Endodermal cell (in vitro differentiated cells): ENCODE data around the gene ADISSP. TPM values are rescaled to one million over a fixed set of nuclear protein-coding genes. Genes with fewer than 3 reads are reported as not detected.

Experiments
- DNase-seq: peaks from one replicate; pipeline ENCODE4 v3.0.0-alpha.2; 2017
- H3K27ac ChIP-seq: 2 replicates; pipeline ENCODE4 v1.5.1; 2013; ENCODE audit warnings: mild to moderate bottlenecking, low read depth, low read length, moderate library complexity
- H3K27me3 ChIP-seq: 2 replicates; pipeline ENCODE4 v1.6.1; 2013; ENCODE audit warnings: mild to moderate bottlenecking, low read length, moderate library complexity; ENCODE audit not compliant: insufficient read depth, control insufficient read depth, poor library complexity, severe bottlenecking
- H3K36me3 ChIP-seq: 2 replicates; pipeline ENCODE4 v1.7.0; 2013; ENCODE audit warnings: mild to moderate bottlenecking, low read length, moderate library complexity; ENCODE audit not compliant: control insufficient read depth, insufficient read depth
- H3K4me1 ChIP-seq: one replicate; pipeline ENCODE4 v1.7.0; 2013; ENCODE audit warnings: low read length; ENCODE audit not compliant: control insufficient read depth, insufficient read depth
- H3K4me3 ChIP-seq: 2 replicates; pipeline ENCODE4 v1.5.1; 2013; ENCODE audit warnings: mild to moderate bottlenecking, low read length, moderate library complexity
- H3K9ac ChIP-seq: 2 replicates; pipeline ENCODE4 v1.6.1; 2013; ENCODE audit warnings: mild to moderate bottlenecking, low read length, moderate library complexity; ENCODE audit not compliant: poor library complexity, severe bottlenecking; ENCODE audit errors: extremely low read depth
- H3K9me3 ChIP-seq: 2 replicates; pipeline ENCODE4 v1.6.1; 2013; ENCODE audit warnings: mild to moderate bottlenecking, low read length, moderate library complexity; ENCODE audit not compliant: control insufficient read depth
- H3K27ac Mint-ChIP-seq: 2 replicates; pipeline ENCODE4 v1.8.0; 2020; ENCODE audit warnings: mixed read lengths
- H3K27me3 Mint-ChIP-seq: 2 replicates; pipeline ENCODE4 v1.8.0; 2021; ENCODE audit warnings: mild to moderate bottlenecking, mixed read lengths; ENCODE audit not compliant: insufficient read depth
- H3K36me3 Mint-ChIP-seq: 2 replicates; pipeline ENCODE4 v1.8.0; 2020; ENCODE audit warnings: low read depth, mixed read lengths
- H3K4me1 Mint-ChIP-seq: 2 replicates; pipeline ENCODE4 v1.8.0; 2020; ENCODE audit warnings: mixed read lengths
- H3K4me3 Mint-ChIP-seq: 2 replicates; pipeline ENCODE4 v1.8.0; 2020; ENCODE audit warnings: mild to moderate bottlenecking, moderate library complexity, mixed read lengths
- H3K9me3 Mint-ChIP-seq: 2 replicates; pipeline ENCODE4 v1.8.0; 2020; ENCODE audit warnings: mild to moderate bottlenecking, mixed read lengths
- WGBS, 2 experiments: methylation state at CpG; one replicate each; pipeline versions ENCODE4 v1.1.5 to v1.1.7; 2013; ENCODE audit warnings: missing lambda C conversion rate in 2 of 2, mixed read lengths in 1 of 2; ENCODE audit not compliant: insufficient coverage in 1 of 2, insufficient read length in 1 of 2; 5-methylcytosine and 5-hydroxymethylcytosine counted together
- total RNA-seq, 2 donors: library from RNA; stranded (reverse); fragmentation: NEBNext Ultra II Directional in 1 of 2; extraction: Animal tissue kit (Norgen Biotek cat#: 25700) in 1 of 2; gene quantifications; 2 replicates in 1 of 2; 3 replicates in 1 of 2; pipeline ENCODE4 v1.2.1, GENCODE V29; 2021
- TF ChIP-seq, protein P1 (sequence below): fragments of 200-600 bp; sonication (generic); conservative IDR thresholded peaks from 2 replicates; pipeline ENCODE4 v1.5.0; 2021; ENCODE audit warnings: antibody characterized with exemption, mild to moderate bottlenecking

ADISSP gene
- total RNA-seq, 2 donors from 2014 or later: 38.8 to 43.3 TPM

- Histone ChIP-seq H3K9me3 (no peaks in the 10 kb centered on the region), H3K4me3 (no peak overlapping the region), H3K27ac (no peak overlapping the region), H3K9ac (no peak overlapping the region), H3K4me1 (peaks cover 1% of the 10 kb centered on the region), H3K36me3 (no peaks in the 10 kb centered on the region), H3K27me3 (no peaks in the 10 kb centered on the region)
- WGBS, 2 experiments: 92 to 96% methylated on average over 5 to 7 of the region's 9 CpGs
- peaks cover 8% of the 10 kb centered on the region for H3K27me3 Mint-ChIP-seq
- H3K36me3 Mint-ChIP-seq: no peaks in the 10 kb centered on the region
- peaks cover 10% of the 10 kb centered on the region for H3K4me1 Mint-ChIP-seq
- no peak for DNase-seq
- TF ChIP-seq, protein P1, sequence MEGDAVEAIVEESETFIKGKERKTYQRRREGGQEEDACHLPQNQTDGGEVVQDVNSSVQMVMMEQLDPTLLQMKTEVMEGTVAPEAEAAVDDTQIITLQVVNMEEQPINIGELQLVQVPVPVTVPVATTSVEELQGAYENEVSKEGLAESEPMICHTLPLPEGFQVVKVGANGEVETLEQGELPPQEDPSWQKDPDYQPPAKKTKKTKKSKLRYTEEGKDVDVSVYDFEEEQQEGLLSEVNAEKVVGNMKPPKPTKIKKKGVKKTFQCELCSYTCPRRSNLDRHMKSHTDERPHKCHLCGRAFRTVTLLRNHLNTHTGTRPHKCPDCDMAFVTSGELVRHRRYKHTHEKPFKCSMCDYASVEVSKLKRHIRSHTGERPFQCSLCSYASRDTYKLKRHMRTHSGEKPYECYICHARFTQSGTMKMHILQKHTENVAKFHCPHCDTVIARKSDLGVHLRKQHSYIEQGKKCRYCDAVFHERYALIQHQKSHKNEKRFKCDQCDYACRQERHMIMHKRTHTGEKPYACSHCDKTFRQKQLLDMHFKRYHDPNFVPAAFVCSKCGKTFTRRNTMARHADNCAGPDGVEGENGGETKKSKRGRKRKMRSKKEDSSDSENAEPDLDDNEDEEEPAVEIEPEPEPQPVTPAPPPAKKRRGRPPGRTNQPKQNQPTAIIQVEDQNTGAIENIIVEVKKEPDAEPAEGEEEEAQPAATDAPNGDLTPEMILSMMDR: no peak
- H3K27ac Mint-ChIP-seq: no peak overlapping the region
- no peak overlapping the region for H3K4me3 Mint-ChIP-seq
- peaks cover 1% of the 10 kb centered on the region for H3K9me3 Mint-ChIP-seq
Observed at GRCh38 chr20:3812259-3812681, 44.7 kb upstream of the ADISSP start.

- peaks cover 1% of the 10 kb centered on the region for H3K9me3 Mint-ChIP-seq
- Histone ChIP-seq H3K27me3 (no peaks in the 10 kb centered on the region), H3K36me3 (no peaks in the 10 kb centered on the region), H3K4me3 (no peak overlapping the region), H3K4me1 (peaks cover 4% of the 10 kb centered on the region), H3K9me3 (no peaks in the 10 kb centered on the region), H3K9ac (no peak overlapping the region), H3K27ac (no peak overlapping the region)
- 84 to 96% methylated on average over 5 to 20 of the region's 20 CpGs for WGBS, 2 experiments
- DNase-seq: no peak
- peaks cover 14% of the 10 kb centered on the region for H3K4me1 Mint-ChIP-seq
- TF ChIP-seq, protein P1: no peak
- peaks cover 8% of the 10 kb centered on the region for H3K27me3 Mint-ChIP-seq
- no peak overlapping the region for H3K4me3 Mint-ChIP-seq
- H3K36me3 Mint-ChIP-seq: no peaks in the 10 kb centered on the region
- no peak overlapping the region for H3K27ac Mint-ChIP-seq
Observed at GRCh38 chr20:3811467-3812258, 44.1 kb upstream of the ADISSP start.

DNA sequence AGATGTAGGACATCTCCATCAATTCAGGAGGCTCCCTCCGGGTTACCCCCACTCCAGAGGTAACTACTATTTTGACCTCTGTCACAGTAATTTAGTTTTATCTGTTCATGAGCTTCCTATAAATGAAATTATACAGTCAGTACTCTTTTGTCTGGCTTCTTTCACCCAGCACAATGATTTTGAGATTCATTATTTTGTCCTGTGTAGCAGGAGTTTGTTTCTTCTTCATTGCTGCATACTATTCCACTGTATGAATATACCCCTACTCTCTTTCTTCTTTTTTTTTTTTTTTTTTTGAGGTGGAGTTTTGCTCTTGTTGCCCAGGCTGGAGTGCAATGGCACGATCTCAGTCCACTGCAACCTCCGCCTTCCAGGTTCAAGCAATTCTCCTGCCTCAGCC lies 41.0 kb upstream of the ADISSP start:
- no peak overlapping the region for H3K9ac ChIP-seq
- no peaks in the 10 kb centered on the region for H3K27me3 ChIP-seq
- TF ChIP-seq, protein P1: no peak
- H3K4me3 ChIP-seq: no peak overlapping the region
- Mint-ChIP-seq H3K36me3 (peaks cover 22% of the 10 kb centered on the region), H3K9me3 (peaks cover 1% of the 10 kb centered on the region), H3K27ac (no peak overlapping the region), H3K4me1 (peaks cover 14% of the 10 kb centered on the region), H3K27me3 (no peaks in the 10 kb centered on the region), H3K4me3 (no peak overlapping the region)
- H3K4me1 ChIP-seq: peaks cover 4% of the 10 kb centered on the region
- H3K27ac ChIP-seq: no peak overlapping the region
- no peaks in the 10 kb centered on the region for H3K9me3 ChIP-seq
- DNase-seq: no peak
- peaks cover 8% of the 10 kb centered on the region for H3K36me3 ChIP-seq
- WGBS, 2 experiments: 93% methylated on average over 3 of the region's 3 CpGs; no CpG with 5 or more reads in 1 of the 2 experiments
